Activated naive CD4-positive, alpha-beta T cell treated with Interleukin-2 at 50 U/mL for 16 hours (primary cell): ENCODE results near the gene SCAMP5.

Experiments used
- DNase-seq: peaks from one replicate; pipeline ENCODE4 v3.0.0-alpha.2; 2020

Gene SCAMP5

DNA sequence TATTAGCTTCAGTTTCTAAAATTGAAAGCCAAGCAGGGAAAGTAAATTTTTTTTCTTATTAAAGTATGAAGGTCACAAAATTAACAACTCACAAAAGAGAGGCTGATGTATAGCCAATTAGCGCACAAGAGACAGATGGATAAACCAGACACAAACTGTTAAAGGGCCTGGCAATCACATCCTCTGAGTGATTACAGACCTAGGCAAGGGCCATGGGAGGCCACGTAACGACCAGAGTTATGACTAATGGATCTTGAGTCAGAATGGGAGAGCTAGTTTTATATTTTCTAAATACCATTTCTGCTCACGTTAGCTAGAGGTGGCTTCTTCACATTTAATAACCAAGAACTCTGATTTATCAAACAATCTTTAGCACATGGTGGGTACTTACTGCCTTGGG lies 17.8 kb upstream of the SCAMP5 start:
- peak; percentile 30 for DNase-seq

DNA sequence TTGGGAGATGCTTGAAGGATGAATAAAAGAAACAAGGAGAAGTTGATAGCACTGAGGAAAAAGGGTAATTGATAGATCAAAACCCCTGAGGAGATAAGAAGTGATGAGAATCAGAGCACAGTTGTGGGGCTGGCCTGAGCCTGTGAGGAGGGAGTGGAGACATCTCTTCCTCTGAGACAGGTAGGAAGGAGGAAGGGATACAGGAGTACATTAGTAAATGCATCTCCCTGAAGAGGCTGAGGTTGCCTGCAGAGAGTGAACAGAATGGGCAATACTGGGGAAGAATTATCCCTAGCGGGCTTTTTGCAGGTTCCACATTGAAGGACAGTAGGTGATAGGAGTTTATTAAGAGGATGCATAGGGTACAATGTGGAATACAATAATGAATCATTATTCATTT lies 17.3 kb upstream of the SCAMP5 start:
- DNase-seq = no peak

DNA sequence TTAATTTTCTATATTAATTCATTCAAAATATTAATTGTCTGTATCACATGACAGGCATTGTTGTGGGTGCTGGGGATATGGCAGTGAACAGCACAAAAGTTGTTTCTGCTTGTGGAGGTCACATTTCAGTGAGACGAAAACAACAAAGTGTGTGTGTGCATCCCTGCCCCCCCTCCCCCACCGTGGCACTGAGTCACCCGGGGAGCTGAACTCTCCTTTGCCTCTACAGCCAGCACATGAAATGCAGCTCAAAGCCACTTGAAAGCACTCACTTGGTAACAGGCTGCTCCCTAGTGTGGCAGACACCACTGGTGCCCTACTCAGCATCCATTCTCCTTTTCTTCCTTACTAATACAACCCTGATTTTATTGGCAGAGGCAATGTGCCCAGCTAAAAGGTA lies 16.9 kb upstream of the SCAMP5 start:
- DNase-seq = peak; percentile 34

DNA sequence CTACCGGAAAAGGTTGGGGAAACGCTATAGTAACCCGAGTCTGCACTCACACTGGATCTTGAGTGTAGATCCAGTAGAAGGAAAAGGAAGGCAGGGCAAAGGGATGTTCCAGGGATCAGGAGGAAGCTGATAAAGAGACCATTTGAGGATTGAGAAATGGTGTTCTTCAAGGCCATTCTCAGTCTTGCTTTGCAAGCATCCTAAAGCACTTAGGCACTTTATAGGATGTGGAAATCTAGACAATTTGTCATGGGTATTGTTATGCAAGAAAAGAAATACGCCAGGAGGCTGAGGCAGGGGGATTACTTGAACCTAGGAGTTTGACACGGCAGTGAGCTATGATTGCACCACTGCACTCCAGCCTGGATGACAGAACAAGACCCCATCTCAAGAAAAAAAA lies 13.2 kb upstream of the SCAMP5 start:
- DNase-seq = no peak

DNA sequence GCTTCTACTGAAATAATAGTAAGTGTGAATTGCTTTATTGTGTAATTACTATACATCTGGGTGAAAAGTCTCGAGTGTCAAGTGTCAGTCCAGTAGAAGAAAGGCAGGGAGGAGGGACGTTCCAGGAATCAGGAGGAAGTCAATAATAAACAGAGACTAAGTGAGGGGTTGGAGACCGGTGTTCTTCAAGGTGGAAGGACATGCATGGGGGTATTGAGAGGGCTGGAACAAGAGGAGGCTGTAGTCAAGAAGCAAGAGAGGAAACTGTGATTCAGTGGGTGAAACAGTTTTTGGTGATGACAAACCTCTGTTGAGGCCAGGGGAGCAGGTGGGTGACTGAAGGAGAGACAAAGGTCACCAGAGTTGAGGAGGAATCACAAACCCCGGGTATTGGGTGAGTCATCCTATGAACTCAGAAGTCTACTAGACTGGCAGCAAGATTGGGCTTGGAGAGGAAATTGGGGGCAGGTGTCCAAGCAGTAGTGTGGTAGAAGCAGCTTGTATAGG lies 11.6 kb upstream of the SCAMP5 start:
- peak; percentile 54 for DNase-seq

DNA sequence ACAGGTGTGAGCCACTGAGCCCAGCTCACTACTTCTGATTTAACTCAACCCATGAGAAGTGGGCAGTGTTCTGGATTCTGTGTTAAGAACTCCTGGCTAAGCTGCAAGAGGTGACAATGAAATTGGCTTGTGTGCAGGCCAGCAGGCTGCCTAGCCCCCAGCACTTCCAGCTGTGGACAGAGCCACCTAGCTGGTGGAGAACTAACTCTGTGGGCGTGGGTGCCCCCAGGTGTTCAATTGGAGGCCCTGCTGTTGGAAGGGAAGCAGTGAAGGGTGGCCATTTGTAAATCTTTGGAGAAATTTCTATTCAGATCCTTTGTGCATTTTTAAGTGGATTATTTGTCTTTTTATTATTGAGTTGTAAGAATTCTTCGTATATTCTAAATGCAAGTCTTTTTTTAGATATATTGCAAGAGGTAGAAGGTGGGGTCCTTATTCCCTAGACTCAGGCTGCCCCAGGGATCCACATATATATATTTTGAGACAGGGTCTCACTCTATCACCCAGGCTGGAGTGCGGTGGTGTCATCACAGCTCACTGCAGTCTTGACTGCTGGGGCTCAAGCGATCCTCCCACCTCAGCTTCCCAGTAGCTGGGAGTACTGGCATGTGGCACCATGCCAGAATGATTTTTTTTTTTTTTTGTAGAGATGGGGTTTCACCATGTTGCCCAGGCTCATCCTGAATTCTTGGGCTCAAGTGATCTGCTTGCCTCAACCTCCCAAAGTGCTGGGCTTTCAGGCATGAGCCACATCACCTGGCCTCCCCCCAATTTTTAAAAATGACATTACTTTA lies 7.2 kb upstream of the SCAMP5 start:
- peak; percentile 23 for DNase-seq

DNA sequence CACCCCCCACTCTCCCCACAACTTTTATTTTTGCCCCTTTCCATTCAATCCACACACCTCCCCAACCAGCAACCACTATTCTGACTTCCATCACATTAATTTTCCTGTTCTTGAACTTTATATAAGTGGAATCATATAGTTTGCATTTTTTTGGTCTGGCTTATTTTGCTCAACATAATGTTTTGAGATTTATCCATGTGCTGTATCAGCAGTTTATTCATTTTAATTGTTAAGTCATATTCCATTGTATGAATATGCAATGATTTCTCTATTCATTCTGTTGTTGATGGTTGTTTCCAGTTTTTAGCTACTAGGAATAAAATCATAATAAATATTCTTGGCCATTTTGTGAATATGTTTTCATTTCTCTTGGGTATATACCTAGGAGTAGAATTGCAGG lies 5.8 kb upstream of the SCAMP5 start:
- DNase-seq = no peak

DNA sequence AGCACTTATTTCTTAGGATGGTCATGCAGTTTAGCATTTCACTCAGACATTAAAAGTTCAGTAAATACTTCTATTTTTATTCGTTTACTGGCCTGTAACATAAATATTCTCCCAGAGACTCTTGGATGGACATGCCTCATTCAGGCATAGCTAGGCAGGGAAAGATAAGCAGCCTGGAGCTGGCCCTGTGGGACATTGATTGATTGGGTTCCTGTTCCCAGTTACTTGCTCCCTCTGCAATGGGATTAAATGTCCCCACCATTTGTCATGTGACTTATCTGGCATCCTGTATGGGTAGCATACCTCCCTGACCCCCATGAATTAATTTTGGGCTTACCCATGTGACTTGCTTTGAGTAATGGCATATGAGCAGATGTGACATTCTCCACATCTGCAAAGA lies 2.7 kb upstream of the SCAMP5 start:
- no peak for DNase-seq

DNA sequence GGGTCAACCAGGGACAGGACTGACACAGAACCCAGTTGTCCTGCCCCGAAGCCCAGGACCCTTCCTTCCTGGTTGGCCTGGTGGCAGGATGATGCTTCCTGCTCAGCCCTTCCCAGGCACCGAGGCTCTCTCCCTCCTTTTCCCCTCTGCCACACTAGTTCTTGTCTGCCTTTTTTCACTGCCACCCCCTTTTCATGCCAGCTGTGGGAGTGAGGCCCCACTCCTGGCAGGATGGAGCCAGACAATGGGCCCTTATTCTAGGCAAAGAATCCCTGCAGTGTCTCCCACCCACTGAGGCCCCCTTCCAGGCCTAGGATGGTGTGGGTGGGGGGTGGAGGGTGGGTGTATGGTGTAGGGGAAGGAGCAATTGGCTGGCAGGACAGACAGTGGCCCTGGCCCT lies 1.1 kb upstream of the SCAMP5 start:
- DNase-seq = no peak

DNA sequence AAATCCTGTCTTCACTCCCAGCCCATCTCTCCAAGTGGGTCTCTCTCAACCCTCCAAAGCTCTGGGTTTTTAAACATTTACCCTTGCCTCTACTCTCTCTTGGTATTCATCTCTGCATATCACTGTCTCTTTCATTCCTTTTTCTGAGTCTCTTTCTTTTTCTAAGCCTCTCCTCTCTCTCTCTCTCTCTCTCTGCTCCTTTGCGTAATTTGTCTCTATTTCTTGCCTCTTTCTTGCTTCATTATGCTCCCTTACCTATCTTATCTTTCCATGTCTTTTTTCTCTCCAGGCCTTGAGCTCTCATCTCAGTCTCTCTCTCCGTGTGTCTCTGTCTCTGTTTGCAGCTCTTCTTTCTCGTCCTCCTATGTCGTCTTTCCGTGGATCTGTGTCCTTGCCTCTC lies 678 bp upstream of the SCAMP5 start:
- DNase-seq = no peak

DNA sequence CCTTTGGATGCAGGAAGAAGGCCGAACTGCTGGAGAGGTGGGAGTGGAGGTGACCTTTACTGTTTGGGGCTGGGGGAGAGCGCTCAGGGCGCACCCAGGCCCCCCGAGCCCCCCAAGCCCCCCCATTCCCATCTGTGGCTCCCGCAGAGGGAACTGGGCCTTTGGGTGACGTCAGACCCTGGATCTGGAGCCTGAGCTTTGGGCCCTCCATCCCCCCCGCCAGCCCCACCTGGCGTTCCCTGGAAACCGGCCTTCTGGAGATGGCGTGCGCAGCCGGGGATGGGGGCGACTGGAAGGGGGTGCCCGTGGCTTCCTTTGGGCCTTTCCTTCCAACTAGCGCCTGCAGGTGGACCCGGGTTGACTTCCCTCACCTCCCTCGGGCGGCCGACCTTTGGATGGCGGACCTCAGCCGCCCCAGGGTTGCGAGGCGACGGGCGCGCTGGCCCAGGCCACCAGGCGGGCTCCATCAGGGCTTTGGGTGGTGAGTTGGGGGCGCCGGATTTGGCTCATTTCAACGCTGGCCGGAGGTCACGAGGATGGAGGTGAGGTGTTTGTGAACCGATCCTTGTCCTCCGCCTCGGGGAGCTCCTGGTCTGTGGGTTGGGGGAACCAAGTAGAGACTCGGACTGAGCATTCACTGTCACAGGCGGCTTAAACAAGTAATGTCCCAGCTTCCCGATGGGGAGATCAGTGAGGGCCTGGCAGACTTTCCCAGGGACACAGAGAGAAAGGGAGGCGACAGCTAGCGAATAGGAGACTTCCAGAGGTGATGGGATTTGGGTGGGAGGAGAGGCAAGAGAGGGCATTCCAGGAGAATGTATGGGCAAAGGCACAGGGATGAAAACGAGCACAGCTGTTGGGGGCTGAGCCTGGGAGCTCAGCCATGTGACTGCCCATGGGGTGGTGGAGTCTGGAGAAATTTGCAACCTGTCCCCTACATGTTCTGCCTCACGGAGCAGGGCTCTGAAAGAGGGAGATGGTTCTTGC lies 709 bp downstream of the SCAMP5 start:
- DNase-seq = no peak

DNA sequence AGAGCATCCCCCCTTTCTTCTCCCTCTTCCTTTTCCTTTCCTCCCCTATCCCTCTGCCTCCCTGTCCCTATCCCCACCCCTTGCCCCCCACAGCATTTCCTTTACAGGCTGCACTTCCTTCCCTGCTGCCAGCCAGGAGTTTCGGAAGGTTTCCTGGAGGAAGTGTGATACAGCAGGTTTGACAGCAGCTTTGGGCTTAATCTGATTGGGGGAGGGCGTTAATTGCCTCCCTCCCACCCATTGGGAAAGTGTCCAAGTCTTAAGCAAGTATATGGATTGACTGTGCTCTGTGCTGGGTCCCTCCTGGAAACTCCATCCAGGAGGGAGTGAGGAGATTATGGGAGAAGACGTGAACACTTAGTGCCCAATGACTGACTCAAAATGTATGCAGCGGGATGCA lies 1.8 kb downstream of the SCAMP5 start:
- no peak for DNase-seq

DNA sequence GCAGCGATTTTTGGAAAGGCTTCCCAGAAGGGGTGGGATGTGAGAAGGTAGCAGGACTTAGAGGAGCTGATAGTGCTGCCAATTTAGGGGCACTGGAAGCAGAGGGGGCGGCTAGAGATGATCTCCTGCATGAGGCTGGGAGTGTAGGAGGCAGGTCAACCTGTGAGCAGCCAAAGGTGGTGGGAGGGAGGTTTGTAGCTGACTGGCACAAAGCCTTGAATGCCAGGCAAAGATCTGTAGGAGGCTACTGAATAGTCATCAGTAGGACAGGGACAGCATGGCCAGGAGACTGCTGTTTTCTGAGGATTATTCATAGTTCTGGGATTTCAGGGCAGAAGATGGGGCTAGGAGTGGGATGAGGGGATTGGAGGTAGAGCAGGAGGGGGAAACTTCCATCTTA lies 2.2 kb downstream of the SCAMP5 start:
- DNase-seq = no peak

DNA sequence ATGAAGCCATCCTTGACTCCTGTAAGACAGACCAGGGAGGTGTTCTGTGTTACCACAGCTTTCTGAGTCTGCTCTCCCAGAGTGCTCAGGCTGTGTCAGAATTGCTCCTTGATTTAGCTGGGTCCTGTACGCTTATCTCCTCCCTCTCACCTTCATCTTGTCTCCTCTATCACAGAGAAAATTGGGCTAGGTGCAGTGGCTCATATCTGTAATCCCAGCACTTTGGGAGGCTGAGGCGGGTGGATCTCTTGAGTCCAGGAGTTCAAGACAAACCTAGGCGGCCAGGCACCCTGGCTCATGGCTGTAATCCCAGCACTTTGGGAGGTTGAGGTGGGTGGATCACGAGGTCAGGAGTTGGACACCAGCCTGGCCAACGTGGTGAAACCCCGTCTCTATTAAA lies 5.9 kb downstream of the SCAMP5 start:
- no peak for DNase-seq

DNA sequence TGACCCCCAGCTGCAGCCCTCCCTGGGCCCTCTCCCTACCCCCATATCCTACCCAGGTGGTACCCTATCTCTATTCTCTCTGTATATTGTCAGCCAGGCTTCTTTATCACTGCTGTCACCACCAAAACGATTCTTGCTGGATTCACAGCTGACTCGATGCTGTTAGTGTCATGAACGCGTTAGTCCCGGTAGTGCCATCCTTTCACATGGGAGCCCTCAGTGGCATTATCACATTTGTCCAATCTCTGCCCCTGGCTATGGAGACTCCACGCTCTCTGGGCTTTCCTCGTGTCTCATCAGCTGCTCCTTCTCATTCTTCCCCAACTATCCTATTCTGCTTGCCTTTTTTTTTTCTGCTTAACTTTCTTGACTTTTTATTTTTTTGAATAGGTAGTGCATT lies 7.0 kb downstream of the SCAMP5 start:
- DNase-seq = no peak

DNA sequence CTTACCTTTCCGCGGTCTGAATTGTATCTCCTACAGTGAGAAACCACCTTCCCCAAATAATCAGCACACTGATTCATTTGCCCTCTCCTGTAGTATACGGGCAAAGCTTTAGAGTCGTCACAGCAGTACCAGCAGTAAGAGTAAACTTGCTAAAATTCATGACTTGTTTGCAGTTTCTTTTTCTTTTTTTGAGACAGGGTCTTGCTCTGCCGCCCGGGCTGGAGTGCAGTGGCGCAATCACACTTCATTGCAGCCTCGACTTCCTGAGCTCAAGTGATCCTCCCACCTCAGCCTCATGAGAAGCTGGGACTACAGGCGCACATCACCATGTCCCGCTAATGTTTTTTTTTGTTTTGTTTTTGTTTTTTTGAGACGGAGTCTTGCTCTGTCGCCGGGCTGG lies 11.9 kb downstream of the SCAMP5 start:
- no peak for DNase-seq

DNA sequence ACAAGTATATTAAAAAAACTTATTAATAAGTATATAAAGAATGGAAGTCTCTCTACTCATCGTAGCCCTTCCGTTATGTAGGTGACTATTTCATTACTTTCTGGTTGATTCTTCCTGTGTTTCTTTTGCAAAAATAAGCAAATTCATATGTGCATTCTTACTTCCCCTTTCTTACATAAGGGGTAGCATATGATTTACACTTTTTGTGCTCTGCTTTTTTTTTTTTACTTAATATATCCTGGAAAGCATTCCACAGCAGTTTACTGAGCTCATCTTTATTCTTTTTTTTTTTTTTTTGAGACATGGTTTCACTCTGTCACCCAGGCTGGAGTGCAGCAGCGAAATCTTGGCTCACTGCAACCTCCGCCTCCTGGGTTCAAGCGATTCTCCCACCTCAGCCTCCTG lies 12.9 kb downstream of the SCAMP5 start:
- no peak for DNase-seq

DNA sequence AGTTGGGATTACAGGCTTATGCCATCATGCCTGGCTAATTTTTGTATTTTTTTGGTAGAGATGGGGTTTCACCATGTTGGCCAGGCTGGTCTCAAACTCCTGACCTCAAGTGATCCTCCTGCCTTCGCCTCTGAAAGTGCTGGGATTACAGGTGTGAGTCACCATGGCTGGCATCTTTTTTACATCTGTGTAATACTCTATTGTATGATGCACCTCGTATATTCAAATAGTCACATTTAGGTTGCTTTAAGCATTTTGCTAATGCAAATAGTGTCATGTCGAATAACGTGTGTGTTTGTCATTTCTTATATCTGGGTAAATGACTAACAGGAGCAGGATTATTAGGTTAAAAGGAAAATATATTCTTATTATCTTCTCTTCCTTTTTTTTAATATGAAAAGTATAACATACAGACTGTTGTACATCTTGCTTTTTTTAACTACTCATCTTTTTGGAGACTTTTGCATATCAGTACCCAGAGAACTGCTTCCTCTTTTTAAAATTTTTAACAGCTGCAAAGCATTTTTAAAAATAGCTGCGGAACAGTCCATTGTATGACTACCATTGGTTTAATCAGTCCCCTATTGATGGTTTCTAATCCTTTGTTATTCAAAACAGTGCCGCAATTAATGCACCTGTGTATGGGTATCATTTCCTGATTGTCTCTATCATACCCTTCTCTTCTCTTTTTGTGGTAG lies 13.4 kb downstream of the SCAMP5 start:
- no peak for DNase-seq

DNA sequence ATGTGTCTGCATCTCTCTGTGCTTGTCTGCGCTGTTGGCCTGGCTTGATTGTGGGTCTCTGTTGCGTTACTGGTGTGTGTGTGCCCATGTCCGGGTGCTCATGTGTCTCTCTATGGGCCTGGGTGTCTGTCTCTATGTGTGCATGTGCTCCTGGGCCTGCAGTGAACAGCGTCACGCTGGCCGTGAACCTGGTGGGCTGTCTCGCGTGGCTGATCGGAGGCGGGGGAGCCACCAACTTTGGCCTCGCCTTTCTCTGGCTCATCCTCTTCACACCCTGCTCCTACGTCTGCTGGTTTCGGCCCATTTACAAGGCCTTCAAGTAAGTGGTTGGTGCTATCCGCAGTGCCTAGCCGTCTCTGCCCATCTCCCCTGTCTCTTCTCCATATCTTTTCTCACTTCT lies 21.1 kb downstream of the SCAMP5 start:
- no peak for DNase-seq

DNA sequence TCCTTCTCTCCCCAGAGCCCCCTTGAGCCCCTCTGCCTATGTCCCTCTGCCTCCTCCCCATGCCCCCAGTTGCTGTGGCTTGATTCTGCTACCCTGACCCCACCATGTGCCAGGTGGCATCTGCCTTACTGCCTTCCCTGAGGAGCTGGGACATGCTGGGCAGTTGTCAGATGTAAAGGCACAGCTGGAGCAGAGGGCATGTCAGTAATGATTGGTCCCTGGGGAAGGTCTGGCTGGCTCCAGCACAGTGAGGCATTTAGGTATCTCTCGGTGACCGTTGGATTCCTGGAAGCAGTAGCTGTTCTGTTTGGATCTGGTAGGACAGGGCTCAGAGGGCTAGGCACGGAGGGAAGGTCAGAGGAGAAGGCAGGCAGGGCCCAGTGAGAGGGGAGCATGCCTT lies 24.6 kb downstream of the SCAMP5 start:
- DNase-seq = no peak

DNA sequence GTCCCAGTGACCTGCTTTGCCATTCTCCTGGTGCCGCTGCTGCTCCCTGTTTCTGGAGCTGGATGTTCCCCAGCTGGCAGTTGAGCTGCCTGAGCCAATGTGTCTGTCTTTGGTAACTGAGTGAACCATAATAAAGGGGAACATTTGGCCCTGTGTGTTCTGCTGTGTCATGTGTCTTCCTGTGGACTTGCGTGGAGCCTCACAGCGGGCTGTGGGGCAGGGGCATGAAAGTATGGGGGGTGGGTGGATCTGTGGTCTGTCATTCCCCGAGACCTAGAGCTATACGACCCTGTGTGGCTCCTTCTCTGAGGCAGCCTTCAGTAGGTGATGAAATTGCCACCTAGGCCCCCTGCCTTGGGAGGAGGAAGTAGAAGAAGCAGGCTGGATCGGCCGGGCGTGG lies 26.0 kb downstream of the SCAMP5 start:
- DNase-seq = no peak

DNA sequence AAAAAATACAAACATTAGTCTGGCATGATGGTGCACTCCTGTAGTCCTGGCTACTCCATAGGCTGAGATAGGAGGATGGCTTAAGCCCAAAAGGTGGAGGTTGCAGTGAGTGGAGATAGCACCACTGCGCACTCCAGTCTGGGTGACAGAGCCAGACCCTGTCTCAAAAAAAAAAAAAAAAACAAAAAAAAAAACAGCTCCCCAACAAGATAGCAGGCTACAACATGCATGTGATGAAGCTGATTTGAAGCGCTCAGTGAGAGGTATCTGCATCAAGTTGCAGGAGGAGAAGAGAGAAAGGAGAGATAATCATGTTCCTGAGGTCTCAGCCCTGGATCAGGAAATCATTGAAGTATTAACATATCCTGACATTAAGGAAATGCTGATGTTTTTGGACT lies 27.4 kb downstream of the SCAMP5 start:
- DNase-seq = no peak

DNA sequence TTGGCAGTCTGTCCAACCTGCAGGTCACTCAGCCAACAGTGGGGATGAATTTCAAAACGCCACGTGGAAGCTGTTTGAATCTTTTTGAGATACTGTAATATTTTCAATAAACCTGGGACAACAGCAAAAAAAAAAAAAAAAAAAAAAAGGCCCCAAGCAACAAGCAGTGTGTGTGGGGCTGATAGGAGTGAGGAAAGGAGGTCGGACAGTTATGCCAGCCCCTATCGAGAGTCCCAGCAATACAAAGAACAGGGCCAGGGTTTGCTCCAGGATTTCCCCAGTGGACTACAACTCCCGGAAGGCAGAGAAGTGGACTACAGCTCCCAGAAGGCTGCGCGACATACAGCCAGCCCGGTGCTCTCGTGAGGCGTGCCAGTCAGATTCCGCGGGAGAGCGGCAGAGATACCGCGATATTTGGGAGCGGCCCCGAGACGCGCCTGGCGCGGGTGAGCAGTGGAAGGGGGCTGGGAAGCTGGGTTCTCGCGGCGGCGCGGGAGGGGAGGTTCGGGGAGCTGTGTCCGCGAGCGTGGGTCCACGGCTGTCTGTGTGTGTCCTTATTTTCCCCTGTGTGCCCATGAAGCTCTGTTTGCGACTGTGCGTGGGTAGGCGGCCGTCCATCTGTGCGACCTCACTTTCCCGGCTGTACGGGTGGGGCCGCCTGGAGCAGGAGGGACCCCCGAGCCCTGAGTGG lies 28.0 kb downstream of the SCAMP5 start, which contains the start of gene PPCDC:
TSS of gene PPCDC (plus strand) at position 410 of the 691 bp plus-strand sequence. CDS start 4,729 bp downstream, outside the sequence.
- DNase-seq = peak; percentile 93
